IPS-NIHi7 (cell line): ENCODE results near the gene RNF8.
A peak's percentile ranks its signal among the peaks of the same experiment; 100 is the strongest.
"Not testable (repeated sequence)": the region's sequence is repeated elsewhere in the genome, so short reads cannot be mapped to it uniquely, and the experiment has no call there.

Source experiments
- DNase-seq: peaks from one replicate; pipeline ENCODE4 v3.0.0; 2012; ENCODE audit warnings: mixed read lengths; ENCODE audit errors: extremely low spot score

RNF8 gene

GRCh38 chr6:37399131-37399530 is 45.3 kb downstream of the RNF8 start:
- no peak for DNase-seq

DNA sequence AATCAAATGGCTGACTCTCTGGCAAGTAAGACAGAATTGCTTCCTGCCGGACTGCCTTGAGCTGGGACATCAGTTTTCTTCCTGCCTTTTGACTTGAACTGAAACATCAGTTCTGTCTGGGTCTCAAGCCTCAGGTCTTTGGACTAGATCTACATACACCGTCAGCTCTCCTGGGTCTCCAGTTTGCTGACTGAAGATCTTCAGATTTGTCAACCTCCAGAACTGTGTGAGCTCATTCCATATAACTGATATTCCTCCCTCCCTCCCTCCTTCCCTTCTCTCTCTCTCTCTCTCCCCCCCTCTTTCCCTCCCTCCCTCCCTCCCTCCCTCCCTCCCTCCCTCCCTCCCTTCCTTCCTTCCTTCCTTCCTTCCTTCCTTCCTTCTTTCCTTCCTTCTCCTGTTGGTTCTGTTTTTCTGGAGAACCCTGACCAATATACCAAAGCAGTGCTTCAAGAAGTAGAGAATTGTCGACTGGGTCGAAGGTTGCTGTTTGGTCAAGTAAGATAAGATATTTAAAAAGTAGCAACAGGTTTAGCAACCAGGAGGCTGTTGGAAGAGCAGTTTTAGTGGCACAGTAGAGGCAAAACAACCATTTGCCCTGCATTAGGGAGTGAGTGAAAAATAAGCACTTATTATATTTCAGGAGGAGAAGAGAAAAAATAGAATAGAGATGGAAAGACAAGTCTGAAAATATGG is 46.2 kb downstream of the RNF8 start:
- DNase-seq: no peak

- DNase-seq: not testable (repeated sequence)
Measured at GRCh38 chr6:37401658-37402057, 47.9 kb downstream of the RNF8 start.

- no peak for DNase-seq
Measured at GRCh38 chr6:37406726-37407341, 53.1 kb downstream of the RNF8 start.

DNA sequence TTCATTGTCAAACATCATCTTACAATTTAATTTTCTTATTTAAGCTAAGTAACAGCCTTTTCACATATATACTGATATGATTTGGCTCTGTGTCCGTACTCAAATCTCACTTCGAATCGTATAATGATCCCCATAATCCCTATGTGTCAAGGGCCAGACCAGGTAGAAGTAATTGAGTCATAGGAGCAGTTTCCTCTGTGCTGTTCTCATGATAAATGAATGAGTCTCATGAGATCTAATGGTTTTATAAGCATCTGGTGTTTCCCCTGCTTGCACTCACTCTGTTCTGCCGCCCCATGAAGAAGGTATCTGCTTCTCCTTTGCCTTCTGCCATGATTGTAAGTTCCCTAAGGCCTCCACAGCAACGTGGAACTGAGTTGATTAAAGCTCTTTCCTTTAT is 54.2 kb downstream of the RNF8 start:
- DNase-seq: no peak

GRCh38 chr6:37409501-37409900 is 55.7 kb downstream of the RNF8 start:
- DNase-seq: no peak

GRCh38 chr6:37417393-37417792 is 63.6 kb downstream of the RNF8 start:
- no peak for DNase-seq

DNA sequence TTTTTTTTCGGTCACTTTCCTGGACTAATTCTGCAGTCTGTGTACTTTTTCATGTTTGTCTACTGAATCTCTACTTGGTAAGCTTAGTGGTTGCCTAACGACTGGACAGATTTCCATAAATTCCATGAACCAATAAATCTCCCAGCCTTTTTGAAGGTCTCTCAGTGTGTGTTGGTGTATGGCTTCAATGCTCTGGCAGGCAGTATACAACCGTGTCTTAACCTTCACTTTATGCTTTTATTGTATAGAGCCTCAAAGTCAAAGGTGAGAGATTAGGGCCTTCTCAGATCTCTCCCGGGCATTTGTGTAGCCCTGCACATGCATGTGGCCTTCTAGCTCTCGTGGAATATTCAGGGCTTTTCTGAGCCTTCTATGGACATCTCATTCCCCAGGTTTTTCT is 64.9 kb downstream of the RNF8 start:
- no peak for DNase-seq

GRCh38 chr6:37426058-37426944 is 72.5 kb downstream of the RNF8 start:
- no peak for DNase-seq

DNA sequence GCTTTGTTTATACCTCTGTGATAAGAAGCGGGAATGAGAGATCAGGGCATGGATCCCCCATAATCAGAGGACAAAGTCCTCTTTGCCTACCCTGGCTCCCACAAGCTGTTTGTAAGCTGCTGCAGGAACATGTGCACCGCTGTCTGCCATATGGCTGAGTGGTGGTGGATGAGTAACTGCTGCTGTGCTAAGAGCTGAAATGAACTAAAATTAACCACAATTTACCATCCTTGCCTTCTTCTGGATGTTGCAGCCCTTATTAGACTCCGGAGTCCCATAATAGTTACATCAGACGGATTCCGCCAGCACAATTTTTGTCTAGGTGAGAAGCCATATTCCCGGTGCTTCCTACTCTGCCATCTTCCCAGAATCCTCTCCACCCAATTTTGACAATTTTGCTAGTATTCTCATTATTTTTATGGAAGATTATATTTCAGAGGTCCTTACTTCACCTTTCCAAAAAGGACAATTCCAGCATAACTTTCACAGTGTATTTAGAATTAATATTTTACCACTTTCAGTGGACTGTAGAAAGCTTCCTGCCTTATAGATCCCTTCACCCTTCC is 73.2 kb downstream of the RNF8 start:
- DNase-seq: no peak

- DNase-seq: no peak
Measured at GRCh38 chr6:37429352-37429750, 75.6 kb downstream of the RNF8 start.

DNA sequence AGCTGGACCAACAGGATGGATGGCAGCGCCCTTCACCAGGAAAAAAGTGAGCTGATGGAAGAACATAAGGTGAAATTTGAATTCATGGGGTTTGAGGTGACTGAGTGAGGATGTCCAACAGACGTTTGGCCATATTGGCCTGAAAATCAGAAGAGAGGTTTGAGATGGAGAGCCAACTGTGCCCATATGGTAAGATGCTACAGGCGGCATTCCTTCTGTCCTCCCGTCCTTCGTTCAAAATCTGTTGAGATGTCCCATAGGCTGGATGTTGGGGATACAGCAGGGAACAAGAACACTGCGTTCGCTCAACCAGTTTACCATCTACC is 78.8 kb downstream of the RNF8 start:
- DNase-seq: no peak

- peak; percentile 100 for DNase-seq
Measured at GRCh38 chr6:37432916-37433656, 79.3 kb downstream of the RNF8 start, which contains the start of gene CMTR1. TSS of gene CMTR1 (plus strand) at chr6:37433221. CDS start at chr6:37435630, 2,409 bp downstream.

- no peak for DNase-seq
Measured at GRCh38 chr6:37433657-37434271, 80.0 kb downstream of the RNF8 start.

- DNase-seq: no peak
Measured at GRCh38 chr6:37435373-37435772, 81.6 kb downstream of the RNF8 start.

- no peak for DNase-seq
Measured at GRCh38 chr6:37435816-37436215, 82.0 kb downstream of the RNF8 start.

DNA sequence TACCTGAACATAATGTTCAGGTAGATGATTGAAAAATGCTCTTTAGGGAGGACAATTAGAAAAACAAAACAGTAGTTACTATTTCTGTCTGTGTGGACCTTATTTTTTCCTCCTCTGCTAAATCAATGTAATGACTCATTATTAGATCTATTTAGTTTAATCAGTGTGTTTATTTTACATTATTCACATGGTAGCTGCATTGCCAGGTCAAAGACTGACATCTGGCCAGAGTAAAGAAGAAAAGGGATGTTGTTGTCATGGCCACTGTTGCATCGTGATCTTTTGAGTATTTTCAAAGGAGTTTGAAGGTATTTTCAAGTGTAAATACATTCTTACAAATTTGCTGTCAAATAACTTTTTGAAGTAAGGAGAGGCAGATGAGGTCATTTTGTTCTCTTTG is 85.1 kb downstream of the RNF8 start:
- DNase-seq: no peak

GRCh38 chr6:37441651-37442050 is 87.9 kb downstream of the RNF8 start:
- no peak for DNase-seq

GRCh38 chr6:37442416-37443215 is 88.8 kb downstream of the RNF8 start:
- no peak for DNase-seq

GRCh38 chr6:37443216-37443542 is 89.4 kb downstream of the RNF8 start:
- DNase-seq: not testable (repeated sequence)
